Adrenal gland (tissue), 5 donors: Measurements from ENCODE around the gene WDR35.

Experiments
- CTCF ChIP-seq, 6 experiments: fragments of 450-650 bp in 4 of 6; fragments of 200-600 bp in 2 of 6; sonication (generic) in 1 of 6; IDR thresholded peaks; 1 replicate in 5 of 6; 2 replicates in 1 of 6; pipeline versions ENCODE4 v1.5.1 to v1.8.0; 2016 to 2021; ENCODE audit warnings: antibody characterized with exemption in 6 of 6, mild to moderate bottlenecking in 2 of 6, moderate library complexity in 1 of 6
- POLR2A ChIP-seq, 2 donors: fragments of 450-650 bp; IDR thresholded peaks; one replicate each; pipeline ENCODE4 v1.6.1; 2017; ENCODE audit warnings: antibody characterized with exemption in 2 of 2, mild to moderate bottlenecking in 2 of 2, moderate library complexity in 1 of 2
- donor health status: DM: no; HTN: no; CAD: no.

DNA sequence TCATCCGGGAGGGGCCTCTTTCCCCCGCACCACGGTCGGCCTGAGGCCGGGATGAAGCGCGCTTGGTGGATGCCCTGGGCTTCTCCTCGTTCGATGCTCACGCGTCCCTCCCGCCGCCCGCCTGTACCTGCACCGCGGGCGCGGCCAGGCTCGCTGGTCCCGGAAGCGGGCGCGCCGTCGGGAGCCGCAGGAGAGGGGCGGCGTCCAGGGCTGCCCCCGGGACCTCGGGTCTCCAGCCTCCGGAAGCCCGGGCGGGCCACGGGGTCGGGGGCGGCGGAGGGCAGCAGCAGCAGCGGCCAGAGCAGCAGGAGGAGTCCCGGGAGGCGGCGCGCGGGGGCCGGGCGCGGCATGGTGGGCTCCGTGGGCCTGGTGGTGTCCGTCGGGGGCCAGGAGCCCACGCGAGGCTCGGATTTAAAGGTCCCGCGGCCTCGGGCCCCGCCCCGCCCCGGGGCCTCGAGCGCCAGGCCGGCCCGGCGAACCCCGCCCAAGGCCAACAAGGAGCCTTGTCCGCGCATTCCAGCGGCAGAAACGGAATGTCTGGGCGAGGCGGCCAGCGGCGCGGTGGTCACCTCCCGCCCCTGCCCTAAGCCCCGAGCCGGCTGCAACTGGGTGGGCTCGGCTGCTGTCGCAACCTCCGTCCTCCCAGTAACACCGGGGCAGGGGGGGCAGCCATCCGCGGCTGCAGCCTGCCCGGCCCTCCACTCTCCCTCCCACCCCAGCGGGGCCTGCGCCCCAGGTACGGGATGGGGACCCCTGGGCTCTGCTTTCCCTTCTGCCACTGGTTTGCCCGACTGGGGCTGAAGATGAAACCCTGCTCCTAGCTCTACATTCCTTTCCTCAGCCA lies 22.6 kb upstream of the WDR35 start, which contains the start of gene MATN3:
- TF ChIP-seq CTCF (IDR thresholded peaks at IDR 0.05) (no peak), POLR2A (IDR thresholded peaks at IDR 0.05) (no peak)
